ENCODE measurements around the gene TTN. TPM values are rescaled to one million over a fixed set of nuclear protein-coding genes. Genes with fewer than 3 reads are reported as not detected.

The TTN gene
- total RNA-seq, 1 donor from 2014 or later, result not detected

GRCh38 chr2:178491612-178492011 lies 315.6 kb downstream of the TTN start:
- Mint-ChIP-seq H3K4me1 (ENCODE audit: low read depth) (peaks cover 13% of the 10 kb centered on the region), H3K9me3 (ENCODE audit: low read depth) (no peaks in the 10 kb centered on the region), H3K27ac (ENCODE audit: unreplicated experiment) (no peak overlapping the region), H3K4me3 (ENCODE audit: unreplicated experiment) (no peak overlapping the region), H3K36me3 (ENCODE audit: low read depth) (peaks cover 36% of the 10 kb centered on the region), H3K27me3 (ENCODE audit: low read depth) (no peaks in the 10 kb centered on the region)
- TF ChIP-seq CTCF (IDR thresholded peaks at IDR 0.05), result no peak
- no peak for DNase-seq (ENCODE audit: low spot score)

GRCh38 chr2:178485356-178485755 lies 321.9 kb downstream of the TTN start:
- Mint-ChIP-seq H3K36me3 (ENCODE audit: low read depth) (peaks cover 19% of the 10 kb centered on the region), H3K27ac (ENCODE audit: unreplicated experiment) (no peak overlapping the region), H3K9me3 (ENCODE audit: low read depth) (no peaks in the 10 kb centered on the region), H3K27me3 (ENCODE audit: low read depth) (no peaks in the 10 kb centered on the region), H3K4me3 (ENCODE audit: unreplicated experiment) (no peak overlapping the region), H3K4me1 (ENCODE audit: low read depth) (peaks cover 52% of the 10 kb centered on the region)
- TF ChIP-seq CTCF (IDR thresholded peaks at IDR 0.05), result no peak
- DNase-seq (ENCODE audit: low spot score), result no peak

GRCh38 chr2:178484245-178485041 lies 322.8 kb downstream of the TTN start:
- no peak overlapping the region for H3K4me3 Mint-ChIP-seq (ENCODE audit: unreplicated experiment)
- H3K36me3 Mint-ChIP-seq (ENCODE audit: low read depth), result peaks cover 14% of the 10 kb centered on the region
- DNase-seq (ENCODE audit: low spot score), result no peak
- H3K9me3 Mint-ChIP-seq (ENCODE audit: low read depth), result no peaks in the 10 kb centered on the region
- peak overlapping the region; percentile 22 for H3K27ac Mint-ChIP-seq (ENCODE audit: unreplicated experiment)
- H3K4me1 Mint-ChIP-seq (ENCODE audit: low read depth), result peaks cover 54% of the 10 kb centered on the region
- no peak for TF ChIP-seq CTCF (IDR thresholded peaks at IDR 0.05)
- no peaks in the 10 kb centered on the region for H3K27me3 Mint-ChIP-seq (ENCODE audit: low read depth)

GRCh38 chr2:178482437-178482836 lies 324.8 kb downstream of the TTN start:
- peak overlapping the region; percentile 50 for H3K4me3 Mint-ChIP-seq (ENCODE audit: unreplicated experiment)
- peaks cover 56% of the 10 kb centered on the region for H3K4me1 Mint-ChIP-seq (ENCODE audit: low read depth)
- no peak for TF ChIP-seq CTCF (IDR thresholded peaks at IDR 0.05)
- no peaks in the 10 kb centered on the region for H3K9me3 Mint-ChIP-seq (ENCODE audit: low read depth)
- no peaks in the 10 kb centered on the region for H3K27me3 Mint-ChIP-seq (ENCODE audit: low read depth)
- no peak overlapping the region for H3K27ac Mint-ChIP-seq (ENCODE audit: unreplicated experiment)
- no peak for DNase-seq (ENCODE audit: low spot score)
- H3K36me3 Mint-ChIP-seq (ENCODE audit: low read depth), result peaks cover 8% of the 10 kb centered on the region

GRCh38 chr2:178480227-178481181 lies 326.7 kb downstream of the TTN start, which contains the start of gene PLEKHA3:
TSS of gene PLEKHA3 (plus strand) at chr2:178480457. CDS start at chr2:178480870, 413 bp downstream.
- Mint-ChIP-seq H3K4me1 (ENCODE audit: low read depth) (peaks cover 66% of the 10 kb centered on the region), H3K27ac (ENCODE audit: unreplicated experiment) (peak within 1 kb of the TSS; percentile 99), H3K36me3 (ENCODE audit: low read depth) (no peaks in the 10 kb centered on the region), H3K27me3 (ENCODE audit: low read depth) (no peaks in the 10 kb centered on the region), H3K9me3 (ENCODE audit: low read depth) (no peaks in the 10 kb centered on the region), H3K4me3 (ENCODE audit: unreplicated experiment) (peak within 1 kb of the TSS; percentile 97)
- no peak for TF ChIP-seq CTCF (IDR thresholded peaks at IDR 0.05)
- peak; percentile 99 for DNase-seq (ENCODE audit: low spot score)

Data from chondrocyte (in vitro differentiated cells).